Measurements from ENCODE around the gene HOXC12.

- TF ChIP-seq CTCF (IDR thresholded peaks at IDR 0.05; ENCODE audit: low read depth, low read length) (peak; percentile 90), EZH2phosphoT487 (IDR thresholded peaks at IDR 0.05; ENCODE audit: low read depth) (no peak)
These were observed 51.3 kb downstream of the HOXC12 start for GRCh38 chr12:54005853-54006558.

All from OCI-LY3 (cell line).